HUES6 (cell line): ENCODE measurements around the gene AASDHPPT.

Experiments used
- H3K27ac ChIP-seq: 2 replicates; pipeline ENCODE4 v1.7.0; 2013; ENCODE audit warnings: low read depth, mild to moderate bottlenecking, low read length, inconsistent platforms
- H3K27me3 ChIP-seq: 2 replicates; pipeline ENCODE4 v1.6.1; 2013; ENCODE audit warnings: low read length; ENCODE audit not compliant: control insufficient read depth, insufficient read depth
- H3K36me3 ChIP-seq: 2 replicates; pipeline ENCODE4 v1.6.1; 2013; ENCODE audit warnings: low read length; ENCODE audit not compliant: control insufficient read depth, insufficient read depth
- H3K4me1 ChIP-seq: 2 replicates; pipeline ENCODE4 v1.6.1; 2013; ENCODE audit warnings: low read length; ENCODE audit not compliant: control insufficient read depth, insufficient read depth
- H3K4me3 ChIP-seq: 2 replicates; pipeline ENCODE4 v1.5.1; 2013; ENCODE audit warnings: low read depth, low read length
- H3K9ac ChIP-seq: one replicate; pipeline ENCODE4 v1.6.1; 2013; ENCODE audit warnings: mild to moderate bottlenecking, low read length
- H3K9me3 ChIP-seq: 2 replicates; pipeline ENCODE4 v1.6.1; 2013; ENCODE audit warnings: low read depth, low read length; ENCODE audit not compliant: control insufficient read depth, insufficient read depth

The AASDHPPT gene

GRCh38 chr11:106128740-106129139 lies 51.3 kb downstream of the AASDHPPT start:
- Histone ChIP-seq H3K27ac (no peak overlapping the region), H3K9me3 (no peaks in the 10 kb centered on the region), H3K27me3 (0 out of 2 replicates have a peak, but pooled peaks cover 4% of the 10 kb centered on the region), H3K4me3 (no peak overlapping the region), H3K36me3 (no peaks in the 10 kb centered on the region), H3K9ac (no peak overlapping the region), H3K4me1 (peaks cover 3% of the 10 kb centered on the region; the same call in 1 of the 2 replicates)

GRCh38 chr11:106131998-106132397 lies 54.5 kb downstream of the AASDHPPT start:
- Histone ChIP-seq H3K27ac (no peak overlapping the region), H3K4me1 (peaks cover 3% of the 10 kb centered on the region; the same call in 1 of the 2 replicates), H3K27me3 (no peaks in the 10 kb centered on the region), H3K4me3 (no peak overlapping the region), H3K36me3 (no peaks in the 10 kb centered on the region), H3K9ac (no peak overlapping the region), H3K9me3 (no peaks in the 10 kb centered on the region)

GRCh38 chr11:106132582-106133354 lies 55.3 kb downstream of the AASDHPPT start:
- H3K4me1 ChIP-seq = peaks cover 3% of the 10 kb centered on the region; the same call in 1 of the 2 replicates
- H3K36me3 ChIP-seq = no peaks in the 10 kb centered on the region
- H3K9me3 ChIP-seq = no peaks in the 10 kb centered on the region
- no peak overlapping the region for H3K27ac ChIP-seq
- H3K4me3 ChIP-seq = no peak overlapping the region
- no peaks in the 10 kb centered on the region for H3K27me3 ChIP-seq
- no peak overlapping the region for H3K9ac ChIP-seq

GRCh38 chr11:106133529-106133928 lies 56.1 kb downstream of the AASDHPPT start:
- Histone ChIP-seq H3K4me3 (no peak overlapping the region), H3K9me3 (peaks cover 6% of the 10 kb centered on the region), H3K4me1 (peaks cover 3% of the 10 kb centered on the region; the same call in 1 of the 2 replicates), H3K27me3 (no peaks in the 10 kb centered on the region), H3K36me3 (no peaks in the 10 kb centered on the region), H3K9ac (no peak overlapping the region), H3K27ac (no peak overlapping the region)

GRCh38 chr11:106137061-106137460 lies 59.6 kb downstream of the AASDHPPT start:
- Histone ChIP-seq H3K9ac (no peak overlapping the region), H3K9me3 (peaks cover 13% of the 10 kb centered on the region), H3K27me3 (no peaks in the 10 kb centered on the region), H3K27ac (no peak overlapping the region), H3K4me1 (no peaks in the 10 kb centered on the region), H3K4me3 (no peak overlapping the region), H3K36me3 (no peaks in the 10 kb centered on the region)

GRCh38 chr11:106137758-106138157 lies 60.3 kb downstream of the AASDHPPT start:
- peaks cover 20% of the 10 kb centered on the region for H3K9me3 ChIP-seq
- H3K4me3 ChIP-seq = no peak overlapping the region
- no peak overlapping the region for H3K27ac ChIP-seq
- no peaks in the 10 kb centered on the region for H3K36me3 ChIP-seq
- no peaks in the 10 kb centered on the region for H3K27me3 ChIP-seq
- no peaks in the 10 kb centered on the region for H3K4me1 ChIP-seq
- H3K9ac ChIP-seq = no peak overlapping the region
